ENCODE data around the gene SGK2.

SGK2 gene

GRCh38 chr20:43558412-43559146, at the start of gene SGK2:
SGK2 (plus strand) TSS chr20:43559027; CDS start chr20:43566496, 7,469 bp downstream.
- peak; percentile 18 for DNase-seq

GRCh38 chr20:43511879-43512278, 46.9 kb upstream of the SGK2 start:
- DNase-seq, result no peak

GRCh38 chr20:43513372-43513930, 45.4 kb upstream of the SGK2 start:
- no peak for DNase-seq

GRCh38 chr20:43513931-43514647, 44.7 kb upstream of the SGK2 start:
- peak; percentile 97 for DNase-seq

- no peak for DNase-seq
Measured at GRCh38 chr20:43514648-43514999, 44.2 kb upstream of the SGK2 start.

GRCh38 chr20:43515628-43516027, 43.2 kb upstream of the SGK2 start:
- no peak for DNase-seq

GRCh38 chr20:43516251-43516824, 42.5 kb upstream of the SGK2 start:
- DNase-seq, result no peak

- no peak for DNase-seq
Measured at GRCh38 chr20:43520074-43520630, 38.7 kb upstream of the SGK2 start.

- DNase-seq, result no peak
Measured at GRCh38 chr20:43525021-43525420, 33.8 kb upstream of the SGK2 start.

- DNase-seq, result no peak
Measured at GRCh38 chr20:43528258-43528875, 30.5 kb upstream of the SGK2 start.

GRCh38 chr20:43529051-43529450, 29.8 kb upstream of the SGK2 start:
- no peak for DNase-seq

GRCh38 chr20:43529457-43530153, 29.2 kb upstream of the SGK2 start:
- no peak for DNase-seq

- no peak for DNase-seq
Measured at GRCh38 chr20:43530321-43531090, 28.3 kb upstream of the SGK2 start.

- DNase-seq, result no peak
Measured at GRCh38 chr20:43531091-43531443, 27.8 kb upstream of the SGK2 start.

- no peak for DNase-seq
Measured at GRCh38 chr20:43532416-43533055, 26.3 kb upstream of the SGK2 start.

- no peak for DNase-seq
Measured at GRCh38 chr20:43533060-43533459, 25.8 kb upstream of the SGK2 start.

- no peak for DNase-seq
Measured at GRCh38 chr20:43534016-43534415, 24.8 kb upstream of the SGK2 start.

- no peak for DNase-seq
Measured at GRCh38 chr20:43534791-43535350, 24.0 kb upstream of the SGK2 start.

- no peak for DNase-seq
Measured at GRCh38 chr20:43535370-43536004, 23.3 kb upstream of the SGK2 start.

Data from NCI-H526 treated with DMSO at 0.1 percent for 48 hours (cell line).